ENCODE data around the gene COPS9. TPM values are rescaled to one million over a fixed set of nuclear protein-coding genes. Genes with fewer than 3 reads are reported as not detected.

The COPS9 gene
- total RNA-seq, 2 donors from 2014 or later = 232 to 243 TPM

GRCh38 chr2:240164586-240164985 is 28.5 kb upstream of the COPS9 start:
- H3K4me3 ChIP-seq = no peak overlapping the region
- H3K27ac ChIP-seq = no peak overlapping the region
- H3K36me3 ChIP-seq = no peaks in the 10 kb centered on the region
- TF ChIP-seq CTCF (IDR thresholded peaks at IDR 0.05) = no peak
- H3K27me3 ChIP-seq = no peaks in the 10 kb centered on the region
- H3K4me1 ChIP-seq = no peaks in the 10 kb centered on the region
- no peak for DNase-seq (ENCODE audit: low spot score)
- H3K9me3 ChIP-seq = no peaks in the 10 kb centered on the region

- Histone ChIP-seq H3K4me1 (no peaks in the 10 kb centered on the region), H3K4me3 (no peak overlapping the region), H3K27ac (no peak overlapping the region), H3K27me3 (no peaks in the 10 kb centered on the region), H3K36me3 (no peaks in the 10 kb centered on the region), H3K9me3 (no peaks in the 10 kb centered on the region)
- no peak for DNase-seq (ENCODE audit: low spot score)
- no peak for TF ChIP-seq CTCF (IDR thresholded peaks at IDR 0.05)
Observed at GRCh38 chr2:240163844-240164574, 27.9 kb upstream of the COPS9 start.

- Histone ChIP-seq H3K4me1 (no peaks in the 10 kb centered on the region), H3K4me3 (no peak overlapping the region), H3K27ac (no peak overlapping the region), H3K36me3 (no peaks in the 10 kb centered on the region), H3K27me3 (no peaks in the 10 kb centered on the region), H3K9me3 (no peaks in the 10 kb centered on the region)
- TF ChIP-seq CTCF (IDR thresholded peaks at IDR 0.05) = no peak
- DNase-seq (ENCODE audit: low spot score) = no peak
Observed at GRCh38 chr2:240162939-240163714, 27.0 kb upstream of the COPS9 start.

- DNase-seq (ENCODE audit: low spot score) = no peak
- Histone ChIP-seq H3K36me3 (no peaks in the 10 kb centered on the region), H3K4me3 (no peak overlapping the region), H3K27ac (no peak overlapping the region), H3K4me1 (no peaks in the 10 kb centered on the region), H3K9me3 (no peaks in the 10 kb centered on the region), H3K27me3 (no peaks in the 10 kb centered on the region)
- TF ChIP-seq CTCF (IDR thresholded peaks at IDR 0.05) = no peak
Observed at GRCh38 chr2:240162531-240162930, 26.4 kb upstream of the COPS9 start.

GRCh38 chr2:240162032-240162431 is 25.9 kb upstream of the COPS9 start:
- no peak for TF ChIP-seq CTCF (IDR thresholded peaks at IDR 0.05)
- H3K4me3 ChIP-seq = no peak overlapping the region
- H3K36me3 ChIP-seq = no peaks in the 10 kb centered on the region
- H3K4me1 ChIP-seq = no peaks in the 10 kb centered on the region
- DNase-seq (ENCODE audit: low spot score) = no peak
- H3K9me3 ChIP-seq = no peaks in the 10 kb centered on the region
- no peaks in the 10 kb centered on the region for H3K27me3 ChIP-seq
- no peak overlapping the region for H3K27ac ChIP-seq

All from right atrium auricular region (tissue), 2 donors.